Retinal pigment epithelial cell (primary cell): ENCODE results near the gene MYL12A.

Experiments used
- DNase-seq: peaks from one replicate; pipeline ENCODE4 v3.0.0-alpha.2; 2010; ENCODE audit warnings: low read depth
- H3K4me3 ChIP-seq: 2 replicates; pipeline ENCODE4 v1.5.1; 2011; ENCODE audit warnings: mild to moderate bottlenecking, low read length, control low read depth, moderate library complexity
- CTCF ChIP-seq: conservative IDR thresholded peaks from 2 replicates; pipeline ENCODE4 v1.5.1; 2011; ENCODE audit warnings: low read depth, low read length, control low read depth, inconsistent platforms

Gene MYL12A

DNA sequence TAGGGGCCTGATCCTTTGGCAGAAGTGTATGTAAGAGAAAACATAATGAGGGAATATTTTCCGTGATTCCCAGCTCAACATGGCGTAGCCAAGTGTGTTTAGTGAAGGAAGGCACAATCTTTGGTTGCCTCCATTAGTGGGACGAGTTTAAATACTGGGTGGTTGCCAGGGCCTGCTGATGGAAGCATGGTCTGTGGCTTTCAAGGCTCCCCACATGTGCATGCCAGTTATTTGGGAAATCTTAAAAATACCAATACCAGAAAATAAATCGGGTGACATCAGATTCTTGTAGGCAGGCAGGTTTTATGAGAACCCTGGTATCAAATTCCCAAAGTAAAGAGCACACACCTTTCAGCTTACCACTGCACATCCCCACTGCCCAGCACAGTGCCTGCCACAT lies 7.1 kb downstream of the MYL12A start:
- TF ChIP-seq CTCF = no peak
- no peak overlapping the region for H3K4me3 ChIP-seq
- no peak for DNase-seq

DNA sequence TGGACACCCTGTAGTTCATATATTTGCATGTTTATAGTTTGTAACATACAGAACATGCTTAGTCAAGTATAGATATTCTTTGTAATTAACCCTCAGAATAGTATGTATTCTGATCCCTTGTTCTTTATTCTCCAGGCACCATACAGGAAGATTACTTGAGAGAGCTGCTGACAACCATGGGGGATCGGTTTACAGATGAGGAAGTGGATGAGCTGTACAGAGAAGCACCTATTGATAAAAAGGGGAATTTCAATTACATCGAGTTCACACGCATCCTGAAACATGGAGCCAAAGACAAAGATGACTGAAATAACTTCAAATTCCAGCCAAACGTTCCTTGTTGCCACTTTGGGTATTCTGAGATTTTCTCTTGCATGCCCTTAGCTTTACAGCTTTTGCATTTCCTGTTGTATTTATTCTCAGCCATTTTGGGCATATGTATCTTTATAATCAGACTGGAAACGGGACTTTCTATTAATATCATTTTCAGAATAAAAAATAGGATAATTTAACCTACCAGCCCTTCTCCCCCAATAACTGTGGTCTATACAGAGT lies 8.1 kb downstream of the MYL12A start:
- TF ChIP-seq CTCF = no peak
- H3K4me3 ChIP-seq = no peak overlapping the region

DNA sequence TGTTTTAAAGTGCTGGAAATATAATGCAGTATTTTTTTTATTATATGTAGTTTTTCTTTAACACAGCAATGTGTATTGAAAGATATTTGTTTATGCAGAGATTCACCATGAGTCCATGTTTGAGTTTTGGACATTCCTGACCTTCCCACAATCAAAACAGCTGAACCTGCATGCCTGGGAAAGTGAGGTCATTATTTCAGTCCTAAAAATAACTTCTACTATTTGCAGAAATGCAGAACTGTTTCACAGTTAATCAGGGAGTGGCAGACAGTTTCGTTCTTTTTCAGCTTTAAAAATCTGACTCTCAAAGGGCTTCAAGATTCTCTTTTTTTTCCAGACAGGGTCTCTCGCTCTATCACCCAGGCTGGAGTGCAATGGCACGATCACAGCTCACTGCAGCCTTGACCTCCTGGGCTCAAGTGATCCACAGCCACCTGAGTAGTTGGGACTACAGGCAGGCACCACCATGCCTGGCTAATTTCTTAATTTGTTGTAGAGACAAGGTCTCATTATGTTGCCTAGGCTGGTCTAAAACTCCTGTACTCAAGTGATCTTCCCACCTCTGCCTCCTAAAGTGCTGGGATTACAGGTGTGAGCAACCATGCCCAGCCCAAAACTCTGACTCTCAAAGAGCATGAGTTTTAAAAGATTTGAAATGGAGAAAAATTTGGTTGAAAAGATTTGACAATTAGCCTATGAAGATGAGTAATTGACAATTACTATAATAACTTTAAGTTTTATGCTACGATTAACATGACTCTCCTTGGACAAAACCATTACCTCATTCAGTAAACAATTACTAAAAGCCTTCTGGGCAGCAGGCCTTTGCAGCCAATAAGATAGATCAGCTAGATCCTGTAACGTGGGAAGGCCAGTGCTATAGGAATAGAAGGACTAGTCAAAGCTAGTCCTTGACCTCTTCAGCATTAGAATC lies 9.4 kb downstream of the MYL12A start:
- DNase-seq = no peak
- TF ChIP-seq CTCF = no peak
- no peak overlapping the region for H3K4me3 ChIP-seq

More for the DNA sequence above, 8.1 kb downstream of the MYL12A start:
- no peak for DNase-seq

- DNase-seq = no peak
- TF ChIP-seq CTCF = no peak
- H3K4me3 ChIP-seq = no peak overlapping the region
Measured at GRCh38 chr18:3257627-3258120, 10.1 kb downstream of the MYL12A start.

DNA sequence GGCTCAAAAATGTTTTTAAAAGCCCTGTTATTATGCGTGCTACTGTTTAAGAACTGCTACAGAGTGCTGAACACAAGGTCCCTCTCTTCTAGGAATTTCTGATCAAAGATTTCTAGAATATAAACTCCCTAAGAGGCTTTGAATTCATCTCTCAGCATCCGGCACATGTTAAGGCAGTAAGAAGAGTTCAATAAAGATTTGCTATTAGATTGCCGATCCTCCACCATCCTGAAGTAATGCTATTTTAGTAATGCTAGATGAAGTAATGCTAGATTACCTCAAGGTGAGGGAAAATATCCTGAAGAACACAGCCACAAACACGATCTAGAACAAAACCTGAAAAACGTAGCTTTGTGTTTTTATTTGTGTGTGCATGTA lies 13.4 kb downstream of the MYL12A start:
- H3K4me3 ChIP-seq = peak overlapping the region; percentile 94
- TF ChIP-seq CTCF = no peak
- no peak for DNase-seq

GRCh38 chr18:3261373-3262233 lies 14.0 kb downstream of the MYL12A start, which contains the start of gene MYL12B:
TSS of gene MYL12B (plus strand) at chr18:3262133. CDS start at chr18:3272899, 10,766 bp downstream.
- TF ChIP-seq CTCF = no peak
- DNase-seq = no peak
- peak within 1 kb of the TSS; percentile 94 for H3K4me3 ChIP-seq
